ENCODE results near the gene SLC25A39. TPM values are rescaled to one million over a fixed set of nuclear protein-coding genes. Genes with fewer than 3 reads are reported as not detected.

Gene SLC25A39
- total RNA-seq, 1 donor from 2014 or later = 22.5 TPM

DNA sequence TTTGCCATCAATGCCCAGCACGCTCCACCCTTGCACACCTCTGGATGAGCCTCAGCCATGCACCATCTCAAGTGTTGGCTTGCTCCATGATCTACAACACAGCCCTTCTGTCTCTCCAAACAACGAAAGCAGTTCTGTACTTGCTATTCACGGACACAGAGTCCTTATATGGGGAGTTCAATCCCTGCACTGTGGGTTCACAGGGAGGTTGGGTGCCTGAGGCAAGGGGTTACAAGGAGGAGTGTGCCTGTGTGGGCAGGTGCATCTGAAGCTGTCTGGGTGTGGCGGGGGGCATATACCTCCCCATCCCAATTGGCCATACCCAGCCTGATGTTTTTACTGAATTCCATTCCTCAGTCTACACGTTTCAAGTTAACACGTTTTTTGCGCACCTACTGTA lies 10.6 kb downstream of the SLC25A39 start:
- no peak for DNase-seq

GRCh38 chr17:44312396-44313104 lies 12.1 kb downstream of the SLC25A39 start:
- no peak for DNase-seq

DNA sequence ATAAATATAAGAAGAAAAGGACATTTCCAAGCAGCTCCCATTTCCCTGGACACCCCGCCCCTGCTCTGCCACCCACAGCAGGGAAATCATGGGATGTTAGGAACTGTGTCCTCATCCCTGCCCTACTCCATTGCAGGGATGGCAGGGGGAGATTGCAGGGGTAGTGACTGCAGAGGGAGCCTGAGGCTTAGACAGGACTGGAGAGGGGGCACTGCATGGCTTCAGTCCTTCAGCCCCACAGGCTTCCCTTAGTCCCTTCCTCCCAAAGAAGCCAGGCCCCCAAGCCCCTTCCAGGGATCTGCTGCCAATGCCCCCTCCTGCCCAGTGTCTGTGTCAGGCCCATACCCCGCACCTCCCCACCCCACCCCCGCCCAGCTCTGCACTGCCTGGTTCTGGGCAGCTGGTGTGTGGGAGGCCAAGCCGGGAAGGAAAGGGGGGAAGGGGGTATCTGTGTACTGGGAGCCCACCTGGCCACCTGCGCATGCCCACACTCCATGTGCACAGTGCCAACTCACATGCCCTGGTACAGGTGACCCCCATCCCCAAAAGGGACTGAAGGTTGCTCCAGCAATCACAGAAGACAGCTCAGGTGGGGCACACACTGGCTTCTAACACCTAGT lies 13.0 kb downstream of the SLC25A39 start:
- DNase-seq = no peak

GRCh38 chr17:44310609-44311376 lies 13.8 kb downstream of the SLC25A39 start:
- DNase-seq = no peak

DNA sequence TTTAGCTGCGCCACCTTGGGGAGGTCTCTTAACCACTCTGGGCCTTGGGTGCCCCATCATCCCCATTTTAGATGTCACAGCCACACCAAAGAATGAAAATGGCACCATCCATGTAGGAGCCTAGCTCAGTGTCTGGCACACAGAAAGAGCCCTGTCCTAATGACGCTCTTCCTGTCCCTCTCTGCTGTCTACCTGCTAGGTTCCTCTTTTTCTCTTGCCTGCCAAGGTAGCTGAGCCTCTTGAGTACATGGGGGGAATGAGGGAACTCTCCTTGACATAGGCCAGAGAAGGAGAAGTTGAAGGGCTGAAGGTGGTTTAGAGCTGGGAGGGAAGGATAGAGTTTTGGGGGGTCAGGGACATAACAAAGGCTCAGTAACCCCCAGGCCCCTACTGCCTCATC lies 14.4 kb downstream of the SLC25A39 start:
- DNase-seq = no peak

- no peak for DNase-seq
These were observed 15.2 kb downstream of the SLC25A39 start for GRCh38 chr17:44309472-44309871.

- DNase-seq = no peak
These were observed 15.8 kb downstream of the SLC25A39 start for GRCh38 chr17:44308865-44309264.

DNA sequence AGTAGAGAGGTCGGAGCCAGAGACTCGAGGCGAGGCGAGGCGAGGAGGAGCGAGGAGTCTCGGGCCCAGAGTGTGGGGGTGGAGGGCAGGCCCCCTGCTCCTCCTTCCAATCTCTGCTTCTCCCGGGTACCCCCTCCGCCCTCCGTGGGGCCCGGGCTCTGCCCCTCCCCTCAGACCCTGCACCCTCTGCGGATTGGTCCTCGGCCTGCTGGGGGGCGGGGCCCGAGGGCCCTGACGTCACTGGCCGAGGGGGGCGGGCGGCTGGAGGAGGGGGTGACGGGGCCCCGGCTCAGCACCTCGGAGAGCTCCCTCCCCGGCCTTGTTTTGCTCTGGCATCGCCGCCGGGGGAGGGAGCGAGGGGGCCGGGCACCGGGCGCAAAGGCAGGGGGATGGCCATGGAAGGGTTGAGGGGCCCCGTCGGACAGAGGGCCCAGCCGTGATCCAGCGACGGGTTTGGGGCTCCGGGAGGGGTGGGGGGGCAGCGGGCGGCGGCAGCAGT lies 16.3 kb downstream of the SLC25A39 start, which contains the start of gene RUNDC3A:
Gene RUNDC3A, plus strand, starts transcription at position 282 of the 499 bp plus-strand sequence. CDS start 232 bp downstream, outside the sequence.
- DNase-seq = peak; percentile 94

DNA sequence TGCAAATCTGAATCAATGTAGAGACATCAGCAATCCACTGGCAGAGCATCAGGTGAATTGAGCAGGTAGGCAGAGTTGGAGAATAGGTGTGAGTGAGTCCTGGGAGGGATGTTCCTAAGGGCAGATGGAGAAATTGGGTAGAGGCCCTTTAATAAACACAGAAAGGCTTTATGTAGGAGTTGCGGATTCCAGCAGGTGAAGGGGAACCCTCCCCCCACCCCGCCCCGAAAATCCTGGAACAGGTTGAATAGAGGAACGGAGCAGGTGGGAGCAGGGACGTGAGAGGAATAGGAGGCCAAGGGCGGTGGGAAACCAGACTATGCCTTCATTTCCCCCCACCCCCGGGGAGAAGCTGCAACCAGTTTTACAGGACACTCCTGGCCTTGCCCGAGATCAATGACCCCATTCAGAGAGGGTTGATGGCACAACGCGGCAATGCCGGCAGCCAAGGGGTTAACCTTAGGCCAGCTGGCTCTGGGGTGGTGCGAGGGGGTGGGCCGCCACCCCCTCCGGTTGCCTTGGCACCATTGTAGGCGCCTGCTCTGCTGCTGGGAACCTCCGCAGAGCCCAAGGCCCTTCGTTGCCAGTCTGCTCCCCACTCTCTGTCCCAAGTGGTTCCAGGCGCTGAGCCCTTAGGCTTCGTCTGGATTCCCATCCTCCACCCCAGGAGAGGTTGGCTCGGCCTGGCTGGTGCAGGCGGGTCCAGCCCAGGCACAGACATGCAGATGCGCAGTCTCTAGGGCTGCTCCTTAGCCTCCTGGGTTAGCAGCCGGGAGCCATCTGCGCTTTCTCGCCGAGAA lies 17.0 kb downstream of the SLC25A39 start:
- DNase-seq = peak; percentile 77

DNA sequence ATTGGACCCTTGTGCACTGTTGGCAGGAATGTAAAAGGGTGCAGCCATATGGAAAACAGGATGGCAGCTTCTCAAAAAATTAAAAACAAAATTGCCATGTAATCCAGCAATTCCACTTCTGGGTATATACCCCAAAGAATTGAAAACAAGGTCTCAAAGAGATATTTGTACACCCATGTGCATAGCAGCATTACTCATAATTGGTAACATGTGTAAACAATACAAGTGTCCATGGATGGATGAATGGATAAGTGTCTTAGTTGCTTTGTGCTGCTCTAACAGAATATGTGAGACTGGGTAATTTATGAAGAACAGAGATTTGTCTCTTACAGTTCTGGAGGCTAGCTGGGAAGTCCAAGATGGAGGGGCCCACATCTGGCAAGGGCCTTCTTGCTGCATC lies 20.0 kb downstream of the SLC25A39 start:
- DNase-seq = no peak

- DNase-seq = no peak
These were observed 26.6 kb downstream of the SLC25A39 start for GRCh38 chr17:44297975-44298374.

- DNase-seq = no peak
These were observed 31.0 kb downstream of the SLC25A39 start for GRCh38 chr17:44293509-44294226.

GRCh38 chr17:44287651-44288050 lies 37.0 kb downstream of the SLC25A39 start:
- DNase-seq = no peak

GRCh38 chr17:44284024-44284400 lies 40.6 kb downstream of the SLC25A39 start:
- no peak for DNase-seq

DNA sequence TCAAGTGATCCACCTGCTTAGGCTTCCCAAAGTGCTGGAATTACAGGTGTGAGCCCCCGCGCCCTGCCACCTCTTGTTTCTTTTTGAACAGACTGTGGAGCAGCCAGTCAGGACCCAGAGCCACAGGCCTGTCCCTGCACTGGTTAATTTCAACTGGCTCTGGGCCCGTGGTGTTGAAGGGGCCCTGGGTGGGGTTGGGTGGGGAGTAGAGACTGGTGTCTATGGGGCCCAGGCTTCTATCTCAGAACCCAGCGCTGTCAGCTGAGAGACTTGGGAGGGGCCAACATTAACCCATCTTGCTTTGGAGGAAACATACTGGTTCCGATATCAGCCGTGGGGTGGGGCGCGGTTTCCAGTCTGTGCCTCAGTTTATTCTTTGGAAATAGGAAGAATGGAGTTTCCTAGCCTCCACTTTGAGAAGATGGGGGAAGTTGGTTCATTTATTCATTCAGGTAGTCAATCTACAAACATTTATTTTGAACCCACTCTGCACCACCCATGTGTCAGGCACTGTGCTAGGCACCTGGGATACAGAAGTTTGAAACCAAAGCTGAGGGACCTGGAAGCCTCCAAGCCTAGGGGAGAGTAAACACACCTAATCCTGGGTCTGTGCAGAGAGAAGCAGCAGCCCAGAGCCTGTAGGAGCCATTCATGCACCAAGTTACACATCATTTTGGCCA lies 41.1 kb downstream of the SLC25A39 start:
- DNase-seq = no peak

GRCh38 chr17:44282264-44282663 lies 42.4 kb downstream of the SLC25A39 start:
- DNase-seq = no peak

- no peak for DNase-seq
These were observed 43.1 kb downstream of the SLC25A39 start for GRCh38 chr17:44281570-44281969.

- no peak for DNase-seq
These were observed 44.2 kb downstream of the SLC25A39 start for GRCh38 chr17:44280392-44280937.

DNA sequence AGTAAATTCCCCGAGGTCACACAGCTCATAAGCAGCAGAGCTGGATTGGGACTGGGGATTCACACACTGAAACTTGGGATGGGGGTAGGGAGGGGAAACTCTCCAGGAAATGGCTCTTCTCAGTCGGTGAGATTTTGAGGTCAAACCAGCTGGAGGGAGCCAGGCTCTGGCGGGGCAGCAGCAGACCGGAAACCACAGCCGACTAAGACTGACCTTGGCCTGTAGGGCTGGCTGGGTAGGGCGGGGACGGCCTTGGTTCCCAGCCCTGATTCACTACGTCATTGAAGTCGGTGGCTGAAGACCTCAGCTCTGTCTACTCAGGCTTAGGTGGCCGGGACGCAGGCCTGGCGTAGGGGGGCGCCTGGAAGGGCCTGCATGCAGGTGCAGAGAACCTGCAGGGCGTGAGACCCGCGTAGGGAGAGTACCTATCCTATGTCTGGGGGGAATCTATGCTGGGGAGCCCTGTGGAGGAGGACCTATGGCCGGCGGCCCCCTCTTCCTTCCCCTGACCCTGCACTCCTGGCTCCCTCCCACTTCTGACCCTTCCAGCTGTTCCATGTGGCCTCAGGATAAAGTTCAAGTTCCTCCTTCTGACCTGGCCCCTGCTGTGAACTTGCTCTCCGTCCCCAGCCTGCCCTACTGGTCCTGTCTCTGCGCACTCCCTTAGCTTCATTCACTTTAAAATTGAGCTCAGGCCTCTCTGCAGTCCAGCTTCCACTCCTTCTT lies 44.8 kb downstream of the SLC25A39 start:
- no peak for DNase-seq

- no peak for DNase-seq
These were observed 45.3 kb downstream of the SLC25A39 start for GRCh38 chr17:44279346-44279665.

Data from occipital lobe (tissue), 2 donors.